Astrocyte (in vitro differentiated cells and primary cell): ENCODE data around the gene LAP3.
"Not testable (repeated sequence)": the region's sequence is repeated elsewhere in the genome, so short reads cannot be mapped to it uniquely, and the experiment has no call there.

ENCODE experiments used
- EZH2 ChIP-seq: IDR thresholded peaks from 2 replicates; pipeline ENCODE4 v1.6.1; 2012; ENCODE audit warnings: mild to moderate bottlenecking, low read length, inconsistent platforms; ENCODE audit not compliant: insufficient read depth
- TF ChIP-seq, protein P1 (sequence below): IDR thresholded peaks from 2 replicates; pipeline ENCODE4 v1.5.1; 2011; ENCODE audit warnings: low read depth, mild to moderate bottlenecking, inconsistent platforms, low read length, moderate library complexity; ENCODE audit not compliant: insufficient read depth

DNA sequence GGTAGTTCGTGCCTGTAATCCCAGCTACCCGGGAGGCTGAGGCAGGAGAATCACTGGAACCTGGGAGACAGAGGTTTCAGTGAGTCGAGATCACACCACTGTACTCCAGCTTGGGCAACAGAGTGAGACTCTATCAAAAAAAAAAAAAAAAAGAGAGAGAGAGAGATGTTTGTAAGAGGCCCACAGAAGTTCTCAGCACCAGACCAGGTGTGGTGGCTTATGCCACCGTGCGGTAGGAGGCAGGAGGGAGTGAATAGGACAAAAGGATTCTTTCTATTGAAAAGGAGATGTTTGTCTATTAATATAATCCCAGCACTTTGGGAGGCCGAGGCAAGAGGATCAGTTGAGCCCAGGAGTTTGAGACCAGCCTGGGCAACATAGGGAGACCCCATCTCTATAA lies 39.9 kb upstream of the LAP3 start:
- TF ChIP-seq, protein P1, sequence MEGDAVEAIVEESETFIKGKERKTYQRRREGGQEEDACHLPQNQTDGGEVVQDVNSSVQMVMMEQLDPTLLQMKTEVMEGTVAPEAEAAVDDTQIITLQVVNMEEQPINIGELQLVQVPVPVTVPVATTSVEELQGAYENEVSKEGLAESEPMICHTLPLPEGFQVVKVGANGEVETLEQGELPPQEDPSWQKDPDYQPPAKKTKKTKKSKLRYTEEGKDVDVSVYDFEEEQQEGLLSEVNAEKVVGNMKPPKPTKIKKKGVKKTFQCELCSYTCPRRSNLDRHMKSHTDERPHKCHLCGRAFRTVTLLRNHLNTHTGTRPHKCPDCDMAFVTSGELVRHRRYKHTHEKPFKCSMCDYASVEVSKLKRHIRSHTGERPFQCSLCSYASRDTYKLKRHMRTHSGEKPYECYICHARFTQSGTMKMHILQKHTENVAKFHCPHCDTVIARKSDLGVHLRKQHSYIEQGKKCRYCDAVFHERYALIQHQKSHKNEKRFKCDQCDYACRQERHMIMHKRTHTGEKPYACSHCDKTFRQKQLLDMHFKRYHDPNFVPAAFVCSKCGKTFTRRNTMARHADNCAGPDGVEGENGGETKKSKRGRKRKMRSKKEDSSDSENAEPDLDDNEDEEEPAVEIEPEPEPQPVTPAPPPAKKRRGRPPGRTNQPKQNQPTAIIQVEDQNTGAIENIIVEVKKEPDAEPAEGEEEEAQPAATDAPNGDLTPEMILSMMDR, result not testable (repeated sequence)
- TF ChIP-seq EZH2, result not testable (repeated sequence)
